ENCODE data around the gene PTGR3. TPM values are rescaled to one million over a fixed set of nuclear protein-coding genes. Genes with fewer than 3 reads are reported as not detected.

The PTGR3 gene
- total RNA-seq, 4 donors from 2014 or later: 4.9 to 30.8 (median 21.7) TPM

- Histone ChIP-seq H3K4me3 (no peak overlapping the region), H3K27me3 (no peaks in the 10 kb centered on the region), H3K27ac (peak overlapping the region; percentile 82 to 86), H3K4me1 (peaks cover 4 to 10% of the 10 kb centered on the region in 2 donors), H3K9me3 (no peaks in the 10 kb centered on the region), H3K36me3 (no peaks in the 10 kb centered on the region)
- no peak for TF ChIP-seq POLR2A (IDR thresholded peaks at IDR 0.05)
- TF ChIP-seq, protein P1, sequence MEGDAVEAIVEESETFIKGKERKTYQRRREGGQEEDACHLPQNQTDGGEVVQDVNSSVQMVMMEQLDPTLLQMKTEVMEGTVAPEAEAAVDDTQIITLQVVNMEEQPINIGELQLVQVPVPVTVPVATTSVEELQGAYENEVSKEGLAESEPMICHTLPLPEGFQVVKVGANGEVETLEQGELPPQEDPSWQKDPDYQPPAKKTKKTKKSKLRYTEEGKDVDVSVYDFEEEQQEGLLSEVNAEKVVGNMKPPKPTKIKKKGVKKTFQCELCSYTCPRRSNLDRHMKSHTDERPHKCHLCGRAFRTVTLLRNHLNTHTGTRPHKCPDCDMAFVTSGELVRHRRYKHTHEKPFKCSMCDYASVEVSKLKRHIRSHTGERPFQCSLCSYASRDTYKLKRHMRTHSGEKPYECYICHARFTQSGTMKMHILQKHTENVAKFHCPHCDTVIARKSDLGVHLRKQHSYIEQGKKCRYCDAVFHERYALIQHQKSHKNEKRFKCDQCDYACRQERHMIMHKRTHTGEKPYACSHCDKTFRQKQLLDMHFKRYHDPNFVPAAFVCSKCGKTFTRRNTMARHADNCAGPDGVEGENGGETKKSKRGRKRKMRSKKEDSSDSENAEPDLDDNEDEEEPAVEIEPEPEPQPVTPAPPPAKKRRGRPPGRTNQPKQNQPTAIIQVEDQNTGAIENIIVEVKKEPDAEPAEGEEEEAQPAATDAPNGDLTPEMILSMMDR (IDR thresholded peaks at IDR 0.05): no peak
- intact Hi-C loops (cut with DNase I; ENCODE audit: low total_unique reads): no loop called here
- DNase-seq: no peak
Measured at GRCh38 chr18:75249175-75249518, 40.2 kb upstream of the PTGR3 start.

DNA sequence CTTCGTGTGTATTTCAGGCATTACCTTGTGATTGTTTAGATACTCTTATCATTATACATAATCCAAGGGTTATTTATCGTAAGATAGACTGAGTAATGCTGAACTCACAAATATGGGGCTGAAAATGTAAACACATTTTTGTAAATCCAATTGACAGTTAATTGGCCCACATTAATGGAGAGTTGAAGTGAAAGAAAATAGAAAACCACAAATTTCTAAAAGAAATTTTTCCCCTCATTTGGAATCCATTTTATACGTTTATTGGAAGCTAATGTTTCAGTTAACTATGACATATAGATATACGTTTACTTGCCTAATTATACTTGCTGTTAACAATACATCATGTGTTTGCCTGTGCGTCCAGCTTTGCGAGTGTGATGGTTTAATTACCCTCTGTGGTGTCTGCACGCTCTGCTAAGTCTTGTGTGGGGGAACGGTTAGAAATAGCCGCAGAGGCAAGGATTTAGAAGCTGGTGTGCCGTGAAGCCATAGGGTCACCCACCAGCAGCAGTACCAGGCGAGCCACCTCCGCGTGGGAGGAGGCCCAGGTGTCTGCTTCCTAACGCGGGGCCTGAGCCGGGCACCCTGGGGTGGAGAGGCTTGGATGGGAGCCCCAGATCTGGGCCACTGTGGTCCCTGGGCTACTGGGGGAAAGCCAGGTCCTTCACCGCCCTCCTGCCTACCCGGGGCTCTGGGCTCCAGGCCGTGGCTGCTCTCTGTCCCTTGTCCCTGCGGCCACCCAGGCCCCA is 39.7 kb upstream of the PTGR3 start:
- Histone ChIP-seq H3K9me3 (no peaks in the 10 kb centered on the region), H3K27ac (peak overlapping the region; percentile 82 to 86), H3K4me3 (peak overlapping the region in 1 of 2 donors; percentile 40), H3K36me3 (no peaks in the 10 kb centered on the region), H3K27me3 (no peaks in the 10 kb centered on the region), H3K4me1 (peaks cover 4 to 10% of the 10 kb centered on the region in 2 donors)
- no peak for DNase-seq
- TF ChIP-seq, protein P1 (IDR thresholded peaks at IDR 0.05): no peak
- no peak for TF ChIP-seq POLR2A (IDR thresholded peaks at IDR 0.05)
- intact Hi-C loops (cut with DNase I; ENCODE audit: low total_unique reads): no loop called here

DNA sequence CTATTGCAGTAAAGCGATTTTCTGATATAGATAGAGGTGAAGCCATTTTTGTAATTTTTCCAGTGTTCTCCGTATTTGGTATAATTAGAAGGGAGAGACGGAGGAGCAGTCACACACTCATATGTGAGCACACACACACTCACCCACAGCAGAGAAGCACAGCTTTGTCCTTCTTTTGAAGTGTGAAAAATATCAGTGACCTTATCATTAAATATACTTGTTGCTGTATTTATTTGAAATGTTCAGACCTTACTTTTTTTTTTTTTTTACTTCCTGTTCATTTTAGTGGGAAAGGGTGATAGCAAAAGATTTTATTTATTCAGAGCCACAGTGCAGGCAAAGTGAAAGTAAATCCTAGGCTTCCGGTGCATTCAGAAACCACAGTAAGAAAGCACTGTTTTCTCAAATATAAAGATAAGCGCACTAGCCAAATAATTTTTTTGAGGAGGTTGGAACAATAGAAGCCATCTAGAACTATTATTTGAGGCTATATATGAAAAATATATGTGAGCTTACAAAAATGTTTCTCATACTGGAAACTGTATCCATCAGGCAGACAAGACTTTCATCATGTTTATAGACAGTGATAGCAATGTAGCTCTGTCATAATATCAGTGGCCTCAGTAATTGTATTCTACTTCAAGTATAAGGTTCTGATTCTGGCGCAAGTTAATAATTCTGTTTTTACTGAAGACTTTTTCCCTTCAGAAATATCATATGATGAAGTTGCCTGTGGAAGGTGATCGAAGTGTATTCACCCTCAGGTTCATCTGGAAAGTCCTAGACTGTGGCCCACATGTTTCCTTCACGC is 38.9 kb upstream of the PTGR3 start:
- TF ChIP-seq, protein P1 (IDR thresholded peaks at IDR 0.05): no peak
- TF ChIP-seq POLR2A (IDR thresholded peaks at IDR 0.05): no peak
- peaks cover 4% of the 10 kb centered on the region in 2 donors for H3K4me1 ChIP-seq
- DNase-seq: no peak
- intact Hi-C loops (cut with DNase I; ENCODE audit: low total_unique reads): no loop called here
- peak overlapping the region; percentile 40 to 44 for H3K4me3 ChIP-seq
- peak overlapping the region; percentile 82 to 86 for H3K27ac ChIP-seq
- H3K9me3 ChIP-seq: no peaks in the 10 kb centered on the region
- H3K27me3 ChIP-seq: no peaks in the 10 kb centered on the region
- no peaks in the 10 kb centered on the region for H3K36me3 ChIP-seq

GRCh38 chr18:75246721-75247610 is 38.0 kb upstream of the PTGR3 start:
- DNase-seq: no peak
- no peaks in the 10 kb centered on the region for H3K9me3 ChIP-seq
- H3K27me3 ChIP-seq: no peaks in the 10 kb centered on the region
- no peaks in the 10 kb centered on the region for H3K36me3 ChIP-seq
- peak overlapping the region; percentile 82 to 86 for H3K27ac ChIP-seq
- peaks cover 4% of the 10 kb centered on the region in 2 donors for H3K4me1 ChIP-seq
- intact Hi-C loops (cut with DNase I; ENCODE audit: low total_unique reads): no loop called here
- peak overlapping the region; percentile 40 to 44 for H3K4me3 ChIP-seq
- TF ChIP-seq POLR2A (IDR thresholded peaks at IDR 0.05): no peak
- TF ChIP-seq, protein P1 (IDR thresholded peaks at IDR 0.05): no peak

Measured in uterus (tissue), 4 donors.